ENCODE results near the gene YAF2.

The YAF2 gene

DNA sequence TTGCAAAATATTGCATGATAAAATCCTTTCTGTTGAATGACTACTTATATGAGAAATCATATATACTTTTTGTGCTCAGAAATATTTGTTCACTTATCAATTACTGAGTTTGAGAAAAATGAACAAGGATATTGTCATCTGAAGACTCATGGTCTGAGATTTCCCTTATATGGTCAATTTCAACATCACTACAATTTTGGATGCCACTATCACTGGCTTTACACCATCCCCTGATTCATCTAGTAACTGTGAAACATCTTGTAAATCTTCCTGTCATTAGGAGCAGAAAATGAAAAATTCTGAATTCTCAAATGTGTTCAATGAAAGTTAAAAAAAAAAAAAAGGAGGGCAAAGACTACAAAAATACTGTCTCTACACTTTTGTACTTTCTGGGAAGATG is 71.5 kb downstream of the YAF2 start:
- TF ChIP-seq CTCF (IDR thresholded peaks at IDR 0.05; ENCODE audit: low read depth, low read length): no peak
- Histone ChIP-seq H3K36me3 (no peaks in the 10 kb centered on the region), H3K9me3 (no peaks in the 10 kb centered on the region), H3K27me3 (no peaks in the 10 kb centered on the region), H3K4me1 (no peaks in the 10 kb centered on the region; the same call in 1 of the 2 replicates), H3K4me3 (ENCODE audit: low read depth, low read length) (no peak overlapping the region)
- DNase-seq: no peak

DNA sequence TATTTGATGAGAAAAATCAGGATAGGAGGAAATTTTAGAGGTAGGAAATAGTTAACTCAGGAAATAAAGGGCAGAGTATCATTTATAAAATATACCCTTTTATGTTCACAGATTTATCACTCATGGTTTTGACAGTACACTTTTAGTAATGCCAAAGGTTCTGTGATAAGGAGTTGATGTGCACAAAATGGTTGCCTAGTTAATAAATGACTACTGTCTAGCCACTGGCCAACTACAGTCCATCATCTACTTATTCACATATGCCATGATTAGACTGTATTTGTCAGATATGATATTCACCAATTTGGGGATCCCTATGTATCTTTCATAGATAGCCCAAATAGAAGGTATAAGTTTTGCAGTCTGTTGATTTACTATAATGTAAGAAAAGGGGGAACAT is 74.1 kb downstream of the YAF2 start:
- DNase-seq: no peak
- Histone ChIP-seq H3K4me1 (no peaks in the 10 kb centered on the region; the same call in 1 of the 2 replicates), H3K36me3 (no peaks in the 10 kb centered on the region; the same call in 1 of the 2 replicates), H3K27me3 (no peaks in the 10 kb centered on the region), H3K4me3 (ENCODE audit: low read depth, low read length) (no peak overlapping the region), H3K9me3 (no peaks in the 10 kb centered on the region)
- no peak for TF ChIP-seq CTCF (IDR thresholded peaks at IDR 0.05; ENCODE audit: low read depth, low read length)

DNA sequence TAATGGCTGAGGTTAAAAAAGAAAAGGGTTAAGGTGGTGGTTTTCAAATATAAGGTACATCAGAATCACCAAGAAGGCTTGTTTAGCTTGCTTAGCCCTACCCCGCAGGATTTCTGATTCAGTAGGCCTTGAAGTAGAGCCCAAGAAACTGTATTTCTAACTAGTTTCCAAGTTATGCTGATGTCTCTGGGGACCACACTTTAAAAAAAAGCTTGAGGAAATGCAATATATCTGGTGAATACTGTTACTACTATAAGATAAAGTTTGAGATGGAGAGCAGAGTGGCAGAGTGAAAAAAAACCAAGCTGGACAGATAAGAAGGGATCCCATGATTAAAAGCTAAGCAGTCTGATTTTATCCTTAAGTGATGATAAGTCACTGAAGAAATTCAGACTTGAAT is 75.1 kb downstream of the YAF2 start:
- Histone ChIP-seq H3K9me3 (no peaks in the 10 kb centered on the region), H3K36me3 (no peaks in the 10 kb centered on the region; the same call in 1 of the 2 replicates), H3K27me3 (no peaks in the 10 kb centered on the region), H3K4me1 (no peaks in the 10 kb centered on the region; the same call in 1 of the 2 replicates), H3K4me3 (ENCODE audit: low read depth, low read length) (no peak overlapping the region)
- no peak for TF ChIP-seq CTCF (IDR thresholded peaks at IDR 0.05; ENCODE audit: low read depth, low read length)
- DNase-seq: no peak

- no peak for DNase-seq
- Histone ChIP-seq H3K4me3 (ENCODE audit: low read depth, low read length) (no peak overlapping the region), H3K36me3 (no peaks in the 10 kb centered on the region; the same call in 1 of the 2 replicates), H3K27me3 (no peaks in the 10 kb centered on the region), H3K9me3 (no peaks in the 10 kb centered on the region), H3K4me1 (no peaks in the 10 kb centered on the region; the same call in 1 of the 2 replicates)
- no peak for TF ChIP-seq CTCF (IDR thresholded peaks at IDR 0.05; ENCODE audit: low read depth, low read length)
Observed at GRCh38 chr12:42162193-42162592, 75.9 kb downstream of the YAF2 start.

DNA sequence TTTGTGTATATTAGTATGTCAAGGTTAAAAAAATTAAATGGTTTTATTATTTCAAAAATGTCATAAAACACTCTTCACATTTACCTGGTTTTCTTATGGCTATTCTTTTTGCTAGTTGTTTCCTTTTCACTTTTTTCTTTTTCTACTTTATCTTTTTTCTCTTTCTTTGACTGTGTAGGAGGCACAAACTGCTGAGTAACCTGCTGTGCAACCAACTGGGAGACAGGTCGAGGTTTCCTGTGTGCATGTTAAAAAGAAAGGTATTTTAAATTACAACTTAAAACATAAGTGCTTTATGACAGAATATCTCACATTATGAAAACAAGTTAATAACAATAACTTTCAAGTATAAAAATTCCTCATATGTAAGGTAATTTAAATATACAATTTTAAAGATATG is 76.5 kb downstream of the YAF2 start:
- Histone ChIP-seq H3K36me3 (no peaks in the 10 kb centered on the region; the same call in 1 of the 2 replicates), H3K9me3 (no peaks in the 10 kb centered on the region), H3K4me3 (ENCODE audit: low read depth, low read length) (no peak overlapping the region), H3K4me1 (no peaks in the 10 kb centered on the region; the same call in 1 of the 2 replicates), H3K27me3 (no peaks in the 10 kb centered on the region)
- TF ChIP-seq CTCF (IDR thresholded peaks at IDR 0.05; ENCODE audit: low read depth, low read length): no peak
- no peak for DNase-seq

GRCh38 chr12:42156232-42156631 is 81.8 kb downstream of the YAF2 start:
- Histone ChIP-seq H3K9me3 (no peaks in the 10 kb centered on the region), H3K27me3 (no peaks in the 10 kb centered on the region), H3K36me3 (no peaks in the 10 kb centered on the region; the same call in none of the 2 replicates), H3K4me3 (ENCODE audit: low read depth, low read length) (no peak overlapping the region), H3K4me1 (no peaks in the 10 kb centered on the region)
- DNase-seq: no peak
- no peak for TF ChIP-seq CTCF (IDR thresholded peaks at IDR 0.05; ENCODE audit: low read depth, low read length)

Measured in BE2C (cell line).